HepG2 (cell line): Measurements from ENCODE around the gene PTPRE. TPM values are rescaled to one million over a fixed set of nuclear protein-coding genes. Genes with fewer than 3 reads are reported as not detected.

Source experiments
- ATAC-seq: fragments of 200-7000 bp; cut with Tn5 transposase; 3 replicates; pipeline ENCODE4 v1.9.1; 2020; ENCODE audit warnings: mild to moderate bottlenecking, moderate library complexity
- BruUV-seq: library from RNA; stranded (reverse); fragments of 400-500 nt; replicated peaks from 2 replicates; lab custom pipeline; 2021; lab: Mats Ljungman, UMichigan
- CTCF ChIA-PET: fragments of 300-600 bp; formaldehyde crosslinking; extraction: SDS; loops from one replicate; lab custom pipeline; 2021; ENCODE audit warnings: low total read pairs, inconsistent platforms, low intra/inter-chr PET ratio; lab: Yijun Ruan, JAX
- POLR2A ChIA-PET: fragments of 350-600 bp; sonication (Branson Sonifier 250); formaldehyde crosslinking; loops from one replicate; lab custom pipeline; 2020; ENCODE audit warnings: antibody characterized with exemption, inconsistent platforms; lab: Yijun Ruan, JAX
- DNase-seq: peaks from one replicate; pipeline ENCODE4 v3.0.0-alpha.2; 2015; ENCODE audit warnings: low spot score
- FAIRE-seq: peaks from 3 replicates; lab custom pipeline; 2011; peaks lifted over from hg19 to GRCh38; lab: Jason Lieb, UNC
- H2AFZ ChIP-seq: one replicate; pipeline ENCODE4 v1.6.1; 2011; ENCODE audit warnings: low read length, inconsistent platforms
- H3K27ac ChIP-seq: fragments of 300-600 bp; 3 replicates; pipeline ENCODE4 v1.8.0; 2011; ENCODE audit warnings: mixed run types, mild to moderate bottlenecking, mixed read lengths, low read length, inconsistent platforms; ENCODE audit not compliant: insufficient read depth; ENCODE audit errors: extremely low read length
- H3K27me3 ChIP-seq, 2 experiments: fragments of 200-600 bp in 1 of 2; 2 replicates in 1 of 2; 3 replicates in 1 of 2; pipeline versions ENCODE4 v1.6.0 to v1.8.0; 2011; ENCODE audit warnings: low read length in 2 of 2, mild to moderate bottlenecking in 2 of 2, moderate library complexity in 2 of 2, inconsistent platforms in 1 of 2; ENCODE audit not compliant: insufficient read depth in 2 of 2, control insufficient read depth in 1 of 2
- H3K36me3 ChIP-seq, 2 experiments: fragments of 200-600 bp in 1 of 2; replicated peaks in 1 of 2; 2 replicates in 1 of 2; 3 replicates in 1 of 2; pipeline versions ENCODE4 v1.5.1 to v1.8.0; 2011; ENCODE audit warnings: low read length in 2 of 2, inconsistent platforms in 1 of 2; ENCODE audit not compliant: insufficient read depth in 2 of 2, control insufficient read depth in 1 of 2
- H3K4me1 ChIP-seq: 2 replicates; pipeline ENCODE4 v1.5.1; 2012; ENCODE audit warnings: low read length, inconsistent platforms; ENCODE audit not compliant: insufficient read depth
- H3K4me2 ChIP-seq: 2 replicates; pipeline ENCODE4 v1.6.0; 2011; ENCODE audit warnings: low read depth, low read length, inconsistent platforms
- H3K4me3 ChIP-seq, 3 experiments: fragments of 200-600 bp in 1 of 3; sonication (generic), shearing (Covaris generic) in 1 of 3; replicated peaks in 1 of 3; 2 replicates each; pipeline ENCODE4 v1.5.1; 2011 to 2016; ENCODE audit warnings: low read length in 3 of 3, inconsistent platforms in 2 of 3, low read depth in 2 of 3, mild to moderate bottlenecking in 2 of 3, control low read depth in 1 of 3, mixed read lengths in 1 of 3; ENCODE audit not compliant: insufficient read depth in 1 of 3
- H3K79me2 ChIP-seq: one replicate; pipeline ENCODE4 v1.6.1; 2011; ENCODE audit warnings: low read length, inconsistent platforms; ENCODE audit not compliant: insufficient read depth
- H3K9ac ChIP-seq: 2 replicates; pipeline ENCODE4 v1.6.0; 2011; ENCODE audit warnings: mild to moderate bottlenecking, low read depth, low read length, inconsistent platforms; ENCODE audit not compliant: insufficient read depth
- H3K9me3 ChIP-seq: 2 replicates; pipeline ENCODE4 v1.5.1; 2012; ENCODE audit warnings: mild to moderate bottlenecking, low read length
- H4K20me1 ChIP-seq: 2 replicates; pipeline ENCODE4 v1.6.0; 2011; ENCODE audit warnings: inconsistent platforms, mild to moderate bottlenecking, low read length, moderate library complexity; ENCODE audit not compliant: insufficient read depth
- CTCF ChIP-seq: sonication (generic); formaldehyde crosslinking; IDR thresholded peaks from 2 replicates; pipeline ENCODE4 v1.5.0; 2020; ENCODE audit warnings: mild to moderate bottlenecking, missing genetic modification reagents, moderate library complexity
- EZH2 ChIP-seq: conservative IDR thresholded peaks from 2 replicates; pipeline ENCODE4 v1.6.1; 2012; ENCODE audit warnings: mild to moderate bottlenecking, low read depth, low read length, moderate library complexity
- HNRNPLL ChIP-seq: fragments of 200-400 bp; formaldehyde crosslinking; IDR thresholded peaks from 2 replicates; pipeline ENCODE4 v1.6.1; 2017; ENCODE audit warnings: mild to moderate bottlenecking, low read depth, low read length; ENCODE audit not compliant: poor library complexity, severe bottlenecking
- KDM2A ChIP-seq: sonication (generic); formaldehyde crosslinking; IDR thresholded peaks from 2 replicates; pipeline ENCODE4 v1.4.0; 2020; ENCODE audit warnings: low read depth, missing genetic modification reagents, borderline replicate concordance
- MTF2 ChIP-seq: sonication (generic); formaldehyde crosslinking; IDR thresholded peaks from 2 replicates; pipeline ENCODE4 v1.5.0; 2020; ENCODE audit warnings: missing genetic modification reagents, borderline replicate concordance
- MXI1 ChIP-seq: IDR thresholded peaks from 3 replicates; pipeline ENCODE4 v1.6.1; 2012; ENCODE audit warnings: low read depth, low read length, inconsistent platforms, borderline replicate concordance
- SALL1 ChIP-seq: sonication (generic); formaldehyde crosslinking; IDR thresholded peaks from 2 replicates; pipeline ENCODE4 v1.8.0; 2022; ENCODE audit warnings: mild to moderate bottlenecking, missing genetic modification reagents
- SIX1 ChIP-seq: sonication (generic); formaldehyde crosslinking; IDR thresholded peaks from 2 replicates; pipeline ENCODE4 v1.4.0; 2020; ENCODE audit warnings: missing genetic modification reagents, borderline replicate concordance
- SMAD1 ChIP-seq: sonication (generic); formaldehyde crosslinking; IDR thresholded peaks from 2 replicates; pipeline ENCODE4 v1.4.0; 2020; ENCODE audit warnings: missing genetic modification reagents, low read depth, mild to moderate bottlenecking, borderline replicate concordance
- SMC3 ChIP-seq: IDR thresholded peaks from 2 replicates; pipeline ENCODE4 v1.6.1; 2011; ENCODE audit warnings: low read length, improper control_type of control experiment
- STAG1 ChIP-seq: sonication (generic); formaldehyde crosslinking; IDR thresholded peaks from 2 replicates; pipeline ENCODE4 v1.4.0; 2020; ENCODE audit warnings: missing genetic modification reagents
- XRCC5 ChIP-seq: fragments of 200-400 bp; formaldehyde crosslinking; optimal IDR thresholded peaks from 2 replicates; pipeline ENCODE3; 2017; ENCODE audit warnings: mild to moderate bottlenecking, low read length
- ZNF550 ChIP-seq: sonication (generic); formaldehyde crosslinking; IDR thresholded peaks from 2 replicates; pipeline ENCODE4 v1.4.0; 2020; ENCODE audit warnings: mild to moderate bottlenecking, missing genetic modification reagents, borderline replicate concordance
- ZNF800 ChIP-seq: sonication (generic); formaldehyde crosslinking; IDR thresholded peaks from 2 replicates; pipeline ENCODE4 v1.4.0; 2020; ENCODE audit warnings: missing genetic modification reagents
- WGBS: methylation state at CpG from one replicate; pipeline ENCODE4 v1.1.6; 2017; ENCODE audit warnings: low lambda C conversion rate; 5-methylcytosine and 5-hydroxymethylcytosine counted together
- in situ Hi-C: cut with HindIII; loops from 2 replicates; pipeline ENCODE4 v1.10.0; 2017; ENCODE audit warnings: low pct_unique_long_range_greater_than_20kb; ENCODE audit not compliant: extremely low pct_ligation_motif_present
- intact Hi-C: fragments of 100-400 bp; cut with micrococcal nuclease; formaldehyde crosslinking; loops from one replicate; pipeline ENCODE4 v1.10.0; 2022; ENCODE audit not compliant: unreplicated experiment
- polyA plus RNA-seq, 8 experiments: library from polyadenylated mRNA; depleted of rRNA in 3 of 8; stranded (reverse) in 7 of 8; unstranded in 1 of 8; fragments of >200 nt; fragmentation: Illumina TruSeq in 4 of 8; extraction: Trizol in 4 of 8; gene quantifications; 2 replicates each; pipeline versions ENCODE4 v1.2.1 to v1.2.3, GENCODE V29; 2011 to 2016; ENCODE audit warnings: low read depth in 4 of 8, missing spikeins in 1 of 8, mixed read lengths in 1 of 8; ENCODE audit not compliant: insufficient read depth in 1 of 8
- total RNA-seq, 5 experiments: library from RNA; depleted of rRNA; stranded (reverse); fragments of >200 nt; fragmentation: Illumina TruSeq; extraction: Trizol; gene quantifications; 2 replicates each; pipeline ENCODE4 v1.2.3, GENCODE V29; 2016; ENCODE audit warnings: low read depth in 1 of 5
- TF ChIP-seq, protein P1 (sequence below), 2 experiments: sonication (generic) in 1 of 2; formaldehyde crosslinking in 1 of 2; IDR thresholded peaks; 2 replicates each; pipeline versions ENCODE4 v1.4.0 to v1.6.1; 2018 to 2020; ENCODE audit warnings: missing genetic modification reagents in 2 of 2, borderline replicate concordance in 1 of 2, low read depth in 1 of 2, mild to moderate bottlenecking in 1 of 2, missing biosample characterization in 1 of 2
- TF ChIP-seq, protein P2 (sequence below): sonication (generic); formaldehyde crosslinking; IDR thresholded peaks from 2 replicates; pipeline ENCODE4 v1.8.1; 2023; ENCODE audit warnings: mild to moderate bottlenecking, missing genetic modification reagents, borderline replicate concordance

PTPRE gene
- total and polyA plus RNA-seq, 2 of the 13 experiments (the other 11 are each of a cell fraction or from before 2014, with no cell fraction given), result 0.01 to 0.02 TPM

- H3K9ac ChIP-seq, result no peak overlapping the region
- H4K20me1 ChIP-seq, result no peaks in the 10 kb centered on the region
- H3K79me2 ChIP-seq, result no peaks in the 10 kb centered on the region
- H3K27ac ChIP-seq, result no peak overlapping the region
- in situ Hi-C loops (loop anchor here (5.0 to 25.0 kb wide), 2 partner anchors 99 to 299 kb away; no protein-coding TSS in a partner anchor), intact Hi-C loops (loop anchor here (10.0 kb wide), 1 partner anchor 137 kb away; no protein-coding TSS in a partner anchor)
- no peaks in the 10 kb centered on the region for H3K36me3 ChIP-seq
- FAIRE-seq, result peak; percentile 85
- peaks cover 0 to 42% of the 10 kb centered on the region in 2 experiments; a peak in 4 of 5 replicates for H3K27me3 ChIP-seq
- no peak overlapping the region for H3K4me3 ChIP-seq
- BruUV-seq, result no TSS peak
- no peak overlapping the region for H3K4me2 ChIP-seq
- peak; percentile 90 for ATAC-seq
- 30% methylated on average over 14 of the region's 27 CpGs for WGBS
- DNase-seq, result peak; percentile 43
- no peak overlapping the region for H2AFZ ChIP-seq
- ChIA-PET CTCF (interaction anchor here (1.4 to 1.5 kb wide), 2 partner anchors 104 to 138 kb away, joined by 4 to 14 read pairs; partner anchors contain the start of gene PTPRE), POLR2A (no interaction called here)
- no peaks in the 10 kb centered on the region for H3K4me1 ChIP-seq
- no peaks in the 10 kb centered on the region for H3K9me3 ChIP-seq
- 0 out of 2 replicates have a peak, but pooled peaks have one; percentile 71 for TF ChIP-seq EZH2
- peak; percentile 54; the same call in 1 of the 2 replicates for TF ChIP-seq KDM2A (CRISPR knock-in tag)
- peak; percentile 94 for TF ChIP-seq CTCF (CRISPR knock-in tag)
- TF ChIP-seq XRCC5, result peak; percentile 45
- TF ChIP-seq MTF2, result 0 out of 2 replicates have a peak, but pooled peaks have one; percentile 36
- peak; percentile 37; the same call in 1 of the 2 replicates for TF ChIP-seq SMC3
- TF ChIP-seq, protein P1, sequence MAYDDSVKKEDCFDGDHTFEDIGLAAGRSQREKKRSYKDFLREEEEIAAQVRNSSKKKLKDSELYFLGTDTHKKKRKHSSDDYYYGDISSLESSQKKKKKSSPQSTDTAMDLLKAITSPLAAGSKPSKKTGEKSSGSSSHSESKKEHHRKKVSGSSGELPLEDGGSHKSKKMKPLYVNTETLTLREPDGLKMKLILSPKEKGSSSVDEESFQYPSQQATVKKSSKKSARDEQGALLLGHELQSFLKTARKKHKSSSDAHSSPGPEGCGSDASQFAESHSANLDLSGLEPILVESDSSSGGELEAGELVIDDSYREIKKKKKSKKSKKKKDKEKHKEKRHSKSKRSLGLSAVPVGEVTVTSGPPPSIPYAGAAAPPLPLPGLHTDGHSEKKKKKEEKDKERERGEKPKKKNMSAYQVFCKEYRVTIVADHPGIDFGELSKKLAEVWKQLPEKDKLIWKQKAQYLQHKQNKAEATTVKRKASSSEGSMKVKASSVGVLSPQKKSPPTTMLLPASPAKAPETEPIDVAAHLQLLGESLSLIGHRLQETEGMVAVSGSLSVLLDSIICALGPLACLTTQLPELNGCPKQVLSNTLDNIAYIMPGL (CRISPR knock-in tag; IDR thresholded peaks at IDR 0.05; ENCODE audit: borderline replicate concordance in 1 of 2, low read depth in 1 of 2), result peak in 1 of 2 experiments; percentile 38; a peak in 1 of 4 replicates
- 0 out of 3 replicates have a peak, but pooled peaks have one; percentile 28 for TF ChIP-seq MXI1
- TF ChIP-seq SALL1, result peak; percentile 34; the same call in 1 of the 2 replicates
- no peak for TF ChIP-seq SIX1
- no peak for TF ChIP-seq SMAD1 (CRISPR knock-in tag)
- TF ChIP-seq, protein P2, sequence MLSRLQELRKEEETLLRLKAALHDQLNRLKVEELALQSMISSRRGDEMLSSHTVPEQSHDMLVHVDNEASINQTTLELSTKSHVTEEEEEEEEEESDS, result no peak
- TF ChIP-seq STAG1 (CRISPR knock-in tag), result peak; percentile 80
- peak; percentile 39; the same call in 1 of the 2 replicates for TF ChIP-seq ZNF800
- TF ChIP-seq ZNF550 (CRISPR knock-in tag), result no peak
- TF ChIP-seq HNRNPLL, result peak; percentile 85
Observed at GRCh38 chr10:128011059-128011979, 104.4 kb downstream of the PTPRE start.
